Activated CD8-positive, alpha-beta memory T cell treated with anti-CD3 and anti-CD28 coated beads for 36 hours (primary cell): ENCODE data around the gene PDE9A. TPM values are rescaled to one million over a fixed set of nuclear protein-coding genes. Genes with fewer than 3 reads are reported as not detected.
"Not testable (repeated sequence)": the region's sequence is repeated elsewhere in the genome, so short reads cannot be mapped to it uniquely, and the experiment has no call there.

Source experiments
- CTCF ChIA-PET: fragments of 350-600 bp; sonication (Branson Sonifier 250); formaldehyde crosslinking; loops from one replicate; lab custom pipeline; 2021; ENCODE audit warnings: antibody characterized with exemption; lab: Charles Lee
- POLR2A ChIA-PET: fragments of 350-600 bp; sonication (Branson Sonifier 250); formaldehyde crosslinking; loops from one replicate; lab custom pipeline; 2021; ENCODE audit warnings: antibody characterized with exemption; lab: Charles Lee
- total RNA-seq, 2 experiments: library from RNA; stranded (reverse); gene quantifications; one replicate each; pipeline ENCODE4 v1.2.3, GENCODE V29; 2021

The PDE9A gene
- total RNA-seq, 2 experiments from 2014 or later, result 2.2 to 2.6 TPM

DNA sequence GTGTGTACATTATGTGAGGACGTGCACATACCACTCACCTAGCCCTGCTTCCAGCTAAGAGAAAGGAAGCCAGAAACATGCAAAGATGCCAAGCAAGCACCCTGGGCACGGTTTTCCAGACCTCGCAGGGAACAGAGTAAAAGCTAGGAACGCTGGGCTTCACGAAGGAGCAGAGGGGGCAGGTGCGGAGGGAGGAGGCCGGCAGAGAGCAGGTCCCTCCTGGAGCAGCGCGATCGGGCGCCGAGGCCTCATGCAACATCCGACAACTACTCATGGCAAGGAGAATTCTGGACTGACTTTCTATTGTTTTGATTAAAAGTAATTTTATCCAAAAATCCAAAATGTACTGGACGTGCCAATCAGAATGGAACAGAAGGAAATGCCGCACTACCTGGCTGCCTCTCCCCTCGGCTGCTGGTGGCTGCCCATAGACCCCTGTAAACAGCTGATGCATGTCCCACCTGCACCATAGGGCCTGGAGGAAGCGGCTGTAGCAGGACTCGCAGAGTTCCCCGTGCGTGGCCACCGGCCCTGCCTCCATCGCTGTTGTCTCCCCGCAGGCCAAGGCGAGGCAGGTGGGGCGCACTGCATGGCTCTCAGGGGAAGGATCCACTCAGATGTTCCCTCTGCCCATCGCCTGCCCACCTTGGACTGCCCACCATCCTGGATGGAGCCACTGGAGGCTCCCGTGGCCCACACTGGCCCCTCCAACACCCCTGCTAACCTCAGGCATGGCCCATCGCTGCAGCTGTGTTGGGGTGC, 132.4 kb downstream of the PDE9A start:
- CTCF ChIA-PET, result no interaction called here

DNA sequence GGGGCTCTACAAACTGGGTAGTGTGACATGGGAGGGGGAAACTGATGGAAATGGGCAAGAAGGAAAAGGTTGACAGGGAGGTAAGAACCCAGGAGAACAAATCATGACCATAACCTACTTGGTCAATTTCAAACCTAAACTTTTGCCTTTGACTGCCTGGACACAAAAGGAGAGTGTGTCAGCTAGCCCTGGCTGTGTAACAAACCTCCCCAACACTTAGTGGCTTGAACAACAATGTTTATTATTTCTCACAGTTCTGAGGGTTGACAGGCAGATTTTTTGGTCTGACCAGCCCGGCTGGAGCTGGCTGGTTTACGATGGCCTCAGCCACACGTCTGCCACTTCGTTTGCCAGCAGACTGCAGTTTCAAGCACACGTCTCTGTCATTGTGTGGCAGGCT, 133.5 kb downstream of the PDE9A start:
- ChIA-PET POLR2A (no interaction called here), CTCF (no interaction called here)

More for the DNA sequence above, 132.4 kb downstream of the PDE9A start:
- POLR2A ChIA-PET, result no interaction called here

DNA sequence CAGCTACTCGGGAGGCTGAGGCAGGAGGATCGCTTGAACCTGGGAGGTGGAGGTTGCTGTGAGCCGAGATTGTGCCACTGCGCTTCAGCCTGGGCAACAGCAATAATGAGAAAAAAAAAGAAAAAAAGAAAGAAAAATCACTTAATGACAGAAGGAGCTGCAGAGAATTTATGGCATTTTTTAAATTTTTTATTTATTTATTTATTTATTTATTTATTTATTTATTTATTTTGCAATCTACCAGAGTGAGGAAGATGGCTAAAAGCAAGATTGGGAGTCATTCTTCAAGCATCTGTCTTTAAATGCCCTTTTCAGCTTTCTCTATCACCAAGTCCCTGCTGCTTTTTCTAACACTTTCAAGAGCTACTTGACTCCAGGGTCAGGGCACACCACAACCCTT, 134.2 kb downstream of the PDE9A start:
- ChIA-PET CTCF (interaction anchor here (1.5 kb wide), 1 partner anchor 195 kb away, joined by 3 read pairs; no protein-coding TSS in a partner anchor), POLR2A (no interaction called here)

DNA sequence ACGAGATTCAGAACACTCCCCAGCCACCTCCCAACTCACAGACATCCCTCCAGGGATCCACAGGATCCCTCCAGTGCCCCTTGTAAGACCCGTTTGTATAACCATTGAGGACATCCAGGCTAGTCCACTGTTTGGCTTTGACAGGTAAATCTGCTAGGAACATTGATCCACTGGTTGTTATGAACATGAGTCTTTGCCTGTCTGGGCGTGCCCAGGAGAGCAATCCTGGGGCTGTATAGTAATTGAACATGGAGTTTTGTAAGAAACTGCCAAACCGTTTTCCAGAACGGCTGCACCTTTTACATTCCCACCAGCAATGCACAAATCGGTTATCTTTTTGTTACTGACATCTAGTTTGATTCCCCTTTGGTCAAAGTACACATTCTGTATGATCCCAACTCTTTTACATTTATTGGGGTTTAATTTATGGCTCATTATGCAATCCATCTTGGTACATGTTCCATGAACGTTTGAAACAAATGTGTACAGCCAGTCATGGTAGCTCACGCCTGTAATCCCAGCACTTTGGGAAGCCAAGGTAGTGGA, 137.2 kb downstream of the PDE9A start:
- CTCF ChIA-PET, result no interaction called here
- POLR2A ChIA-PET, result no interaction called here

DNA sequence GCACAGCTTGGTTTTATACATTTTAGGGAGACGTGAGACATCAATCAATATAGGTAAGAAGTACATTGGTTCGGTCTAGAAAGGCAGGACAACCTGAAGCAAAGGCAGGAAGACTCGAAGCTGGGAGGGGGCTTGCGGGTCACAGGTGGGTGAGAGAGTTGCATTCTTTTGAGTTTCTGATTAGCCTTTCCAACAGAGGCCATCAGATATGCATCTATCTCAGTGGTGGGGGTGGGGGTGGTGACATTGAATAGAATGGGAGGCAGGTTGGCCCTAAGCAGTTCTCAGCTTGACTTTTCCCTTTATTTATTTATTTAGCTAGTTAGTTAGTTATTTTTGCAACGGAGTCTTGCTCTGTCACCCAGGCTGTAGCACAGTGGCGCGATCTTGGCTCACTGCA, 140.4 kb downstream of the PDE9A start:
- CTCF ChIA-PET, result no interaction called here
- POLR2A ChIA-PET, result interaction anchor here (1.4 kb wide), 1 partner anchor 10 kb away, joined by 3 read pairs; no protein-coding TSS in a partner anchor

DNA sequence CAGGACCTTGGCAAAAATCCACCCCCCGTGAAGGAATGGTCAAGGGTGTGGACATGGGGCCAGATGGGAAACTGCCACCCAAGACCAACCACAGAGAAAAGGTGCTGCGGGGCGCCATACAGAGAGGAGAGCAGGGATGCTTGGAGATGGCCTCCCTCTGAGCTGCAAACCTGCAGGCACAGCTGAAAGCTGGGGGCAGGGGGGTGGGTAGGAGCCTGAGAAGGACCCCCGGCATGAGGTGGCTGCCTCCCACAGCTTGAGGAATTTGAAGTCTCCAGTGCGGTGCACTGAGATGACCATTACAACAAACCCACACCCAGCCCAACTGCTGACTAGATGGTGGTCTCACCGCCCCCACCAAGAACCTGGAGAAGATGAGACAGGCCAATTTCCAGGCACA, 141.1 kb downstream of the PDE9A start:
- CTCF ChIA-PET, result no interaction called here
- POLR2A ChIA-PET, result no interaction called here

DNA sequence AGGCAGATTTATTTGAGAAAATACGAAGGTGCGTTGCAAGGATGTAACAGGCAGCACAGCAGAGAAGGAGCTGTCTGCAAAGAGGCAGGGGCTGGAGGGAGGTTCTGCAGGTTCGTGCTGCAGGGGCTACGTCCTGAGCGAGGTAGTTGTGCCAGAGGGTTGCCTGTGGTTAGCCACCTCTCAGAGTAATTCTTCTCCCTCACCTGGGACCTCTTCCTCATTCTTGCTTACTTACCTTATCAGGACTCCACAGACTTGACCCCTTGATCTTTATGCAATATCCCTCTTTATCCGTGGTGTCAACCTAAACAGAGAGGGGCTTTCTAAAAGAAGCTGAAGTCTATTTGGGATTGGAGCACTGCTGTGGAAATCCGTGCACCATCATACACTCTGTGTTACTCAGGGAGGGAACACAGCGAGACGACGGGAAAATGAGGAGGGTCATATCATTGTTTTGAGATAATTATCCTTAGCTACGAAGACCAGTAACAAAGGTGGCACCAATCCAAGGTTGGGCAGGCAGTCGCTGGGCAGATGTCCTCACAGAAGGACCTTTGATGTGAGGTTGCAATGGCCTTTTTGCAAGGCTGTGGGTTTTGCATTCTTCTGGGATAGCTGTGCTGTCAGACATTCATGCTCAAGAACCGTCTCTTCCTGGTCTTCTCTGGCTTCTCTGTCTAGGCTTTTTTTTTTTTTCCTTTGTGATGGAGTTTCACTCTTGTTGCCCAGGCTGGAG, 143.1 kb downstream of the PDE9A start:
- POLR2A ChIA-PET, result no interaction called here

DNA sequence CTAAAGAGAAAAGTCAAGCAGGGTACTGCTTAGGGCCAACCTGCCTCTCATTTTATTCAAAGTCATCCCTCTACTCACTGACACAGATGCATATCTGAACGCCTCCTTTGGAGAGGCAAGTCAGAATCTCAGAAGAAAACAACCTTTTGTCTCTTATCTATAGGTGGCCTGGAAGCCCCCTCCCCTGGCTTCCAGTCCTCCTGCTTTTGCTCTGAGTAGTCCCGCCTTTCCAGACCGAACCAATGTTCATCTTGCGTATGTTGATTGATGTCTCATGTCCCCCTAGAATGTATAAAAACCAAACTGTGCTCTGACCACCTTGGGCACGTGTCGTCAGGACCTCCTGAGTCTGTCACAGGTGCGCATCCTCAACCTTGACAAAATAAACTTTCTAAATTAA, 144.1 kb downstream of the PDE9A start:
- POLR2A ChIA-PET, result no interaction called here
- CTCF ChIA-PET, result no interaction called here

More for the DNA sequence above, 143.1 kb downstream of the PDE9A start:
- CTCF ChIA-PET, result no interaction called here

DNA sequence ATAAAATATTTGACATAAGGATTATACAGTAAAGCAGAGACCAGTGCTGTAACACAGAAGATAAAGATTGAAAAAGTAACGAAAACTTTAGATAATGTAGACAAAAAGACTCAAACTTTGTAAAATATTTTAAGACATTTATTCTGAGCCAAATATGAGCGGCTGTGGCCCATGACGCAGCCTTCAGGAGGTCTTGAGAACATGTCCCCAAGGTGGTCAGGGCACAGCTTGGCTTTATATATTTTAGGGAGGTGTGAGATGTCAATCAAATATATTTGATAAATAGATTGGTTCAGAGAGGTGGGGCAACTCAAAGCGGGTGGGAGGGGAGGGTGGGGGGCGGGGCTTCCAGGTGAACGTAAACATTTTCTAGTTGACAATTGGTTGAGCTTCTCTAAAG, 144.7 kb downstream of the PDE9A start:
- CTCF ChIA-PET, result interaction anchor here (0.7 kb wide), 1 partner anchor 203 kb away, joined by 4 read pairs; no protein-coding TSS in a partner anchor
- POLR2A ChIA-PET, result no interaction called here

DNA sequence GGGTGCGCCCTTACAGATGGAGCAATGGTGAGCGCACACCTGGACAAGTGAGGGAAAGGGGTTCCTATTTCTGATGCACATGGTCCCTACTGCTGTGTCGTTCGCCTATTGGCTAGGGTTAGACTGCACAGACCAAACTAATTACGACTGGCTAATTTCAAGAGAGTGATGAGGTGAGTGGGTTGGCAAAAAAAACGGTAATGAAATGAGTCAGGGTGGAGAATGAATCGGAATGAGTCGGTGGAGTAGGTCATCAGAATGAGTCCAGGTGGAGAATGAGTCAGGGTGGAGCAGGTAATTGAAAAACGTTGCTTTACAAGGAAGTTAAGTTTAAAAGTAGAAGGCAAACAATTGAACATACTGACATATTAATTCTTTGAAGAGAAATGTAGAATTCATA, 146.1 kb downstream of the PDE9A start:
- CTCF ChIA-PET, result interaction anchor here (1.0 kb wide), 1 partner anchor 19 kb away, joined by 3 read pairs; no protein-coding TSS in a partner anchor
- POLR2A ChIA-PET, result no interaction called here

DNA sequence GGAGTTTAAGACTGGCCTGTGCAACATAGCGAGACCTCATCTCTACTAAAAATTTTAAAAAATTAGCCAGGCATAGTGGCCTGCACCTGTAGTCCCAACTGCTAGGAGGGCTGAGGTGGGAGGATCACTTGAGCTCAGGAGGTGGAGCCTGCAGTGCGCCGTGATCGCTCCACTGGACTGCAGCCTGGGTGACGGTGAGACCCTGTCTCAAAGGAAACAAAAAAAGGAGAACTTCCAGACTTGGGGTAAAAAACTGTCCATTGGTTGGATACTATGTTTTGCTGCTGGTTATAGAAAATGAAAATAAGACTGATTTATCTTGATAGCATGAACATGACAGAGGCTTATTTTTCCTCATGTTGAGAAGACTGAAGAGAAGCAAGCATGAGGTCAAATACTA, 146.5 kb downstream of the PDE9A start:
- ChIA-PET CTCF (interaction anchor here (1.0 kb wide), 1 partner anchor 19 kb away, joined by 3 read pairs; no protein-coding TSS in a partner anchor), POLR2A (interaction anchor here (0.6 kb wide), 1 partner anchor 22 kb away, joined by 10 read pairs; no protein-coding TSS in a partner anchor)

DNA sequence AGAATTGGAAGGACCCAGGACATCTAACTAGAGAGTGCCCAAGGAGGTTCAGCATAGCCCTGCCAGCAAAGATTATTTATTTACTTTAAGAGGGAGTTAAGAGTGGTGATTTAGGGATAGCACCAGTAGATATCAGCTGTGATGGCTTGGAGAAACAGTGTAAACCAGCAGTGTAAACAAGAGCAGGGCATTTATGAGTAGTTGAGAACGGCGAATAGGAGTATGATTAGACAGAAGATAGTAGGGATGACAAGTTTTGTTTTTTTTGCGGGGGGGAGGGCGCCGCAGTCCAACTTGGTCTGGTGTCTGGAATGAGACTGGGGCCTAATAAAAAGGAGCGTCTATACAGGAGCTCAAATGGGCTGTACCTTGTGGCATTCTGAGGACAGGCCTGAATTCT, 148.2 kb downstream of the PDE9A start:
- CTCF ChIA-PET, POLR2A ChIA-PET: not testable (repeated sequence)

DNA sequence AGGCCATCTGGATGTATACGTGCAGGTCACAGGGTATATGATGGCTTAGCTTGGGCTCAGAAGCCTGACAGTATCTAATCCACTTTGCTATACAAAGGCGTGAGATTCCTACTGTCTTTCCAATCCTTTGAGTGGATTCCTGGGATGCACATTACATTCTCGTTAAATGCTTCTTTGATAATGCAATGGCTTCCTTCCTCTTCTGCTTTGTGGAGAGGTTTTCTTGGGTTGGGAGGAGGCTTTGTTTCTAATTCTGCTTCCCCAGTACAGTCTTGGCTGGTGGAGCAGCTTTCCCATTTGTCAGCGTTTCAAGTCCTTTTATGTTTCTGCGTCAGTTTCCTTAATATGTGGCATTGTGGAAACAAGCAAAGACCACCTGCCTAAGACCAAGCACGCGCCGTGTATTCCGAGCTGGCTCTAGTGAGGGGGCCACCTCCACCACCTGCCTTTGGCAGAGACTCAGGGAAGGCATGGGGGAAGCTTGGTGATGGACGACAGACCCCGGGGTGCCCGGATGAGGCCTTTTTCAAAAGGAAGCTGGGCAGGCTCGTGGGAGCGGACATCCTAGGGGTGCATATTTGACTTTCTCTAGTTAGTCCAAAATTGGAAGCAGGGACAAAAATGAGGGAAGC, 153.2 kb downstream of the PDE9A start:
- ChIA-PET POLR2A (no interaction called here), CTCF (no interaction called here)

DNA sequence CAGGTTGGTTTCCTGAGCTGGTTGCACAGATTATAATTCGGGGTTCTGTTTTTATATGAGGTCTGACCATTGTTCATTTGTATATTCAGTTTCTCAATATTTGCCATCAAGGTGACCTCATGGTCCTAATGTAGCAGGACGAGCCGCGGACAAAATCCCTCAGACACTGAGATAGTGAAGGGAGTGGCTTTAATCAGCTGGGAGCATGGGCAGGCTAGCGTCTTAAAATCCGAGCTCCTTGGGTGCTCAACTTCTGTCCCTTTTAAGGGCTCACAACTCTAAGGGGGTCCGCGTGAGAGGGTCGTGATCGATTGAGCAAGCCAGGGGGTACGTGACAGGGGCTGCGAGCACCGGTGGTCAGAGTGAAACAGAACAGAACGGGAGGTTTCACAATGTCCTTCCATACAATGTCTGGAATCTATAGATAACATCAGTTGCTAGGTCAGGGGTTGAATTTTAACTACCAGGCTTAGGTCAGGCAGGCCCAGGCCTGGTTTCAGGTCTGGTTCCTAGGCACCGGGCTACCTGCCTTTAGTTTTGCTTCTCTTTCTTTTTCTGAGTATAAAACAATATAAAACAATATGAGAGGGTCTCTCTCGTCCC, 154.0 kb downstream of the PDE9A start:
- POLR2A ChIA-PET, CTCF ChIA-PET: not testable (repeated sequence)

DNA sequence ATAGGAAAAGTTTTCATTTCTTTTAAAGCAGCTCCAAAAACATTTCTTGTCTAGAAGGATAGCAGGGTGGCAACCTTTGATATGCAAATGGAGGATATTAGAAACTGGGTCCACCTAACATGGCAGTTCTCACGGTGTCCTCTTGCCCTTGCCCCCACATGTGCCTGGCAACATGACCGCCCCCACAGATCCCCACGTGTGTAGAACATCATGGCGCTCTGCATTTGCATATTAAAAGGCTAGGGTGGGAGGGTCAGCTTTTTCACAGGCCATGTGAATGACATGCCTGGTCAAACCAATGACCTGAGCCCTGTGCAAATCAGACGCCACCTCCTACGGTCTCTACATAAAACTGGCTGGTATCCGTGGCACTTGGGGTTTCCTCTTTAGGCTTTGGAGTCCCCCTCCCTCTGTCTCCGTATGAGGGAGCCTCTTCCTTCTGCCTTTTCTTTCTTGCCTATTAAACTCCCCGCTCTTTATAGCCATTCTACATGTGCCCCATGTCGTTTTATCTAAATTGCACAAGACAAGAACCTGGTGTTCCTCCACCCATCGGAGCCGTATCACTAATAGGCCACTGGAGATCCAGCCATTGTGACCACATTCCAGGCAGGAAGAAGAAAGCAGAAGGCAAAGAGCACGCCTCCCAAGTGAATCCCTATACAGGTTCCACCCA, 154.7 kb downstream of the PDE9A start:
- ChIA-PET POLR2A (no interaction called here), CTCF (no interaction called here)

DNA sequence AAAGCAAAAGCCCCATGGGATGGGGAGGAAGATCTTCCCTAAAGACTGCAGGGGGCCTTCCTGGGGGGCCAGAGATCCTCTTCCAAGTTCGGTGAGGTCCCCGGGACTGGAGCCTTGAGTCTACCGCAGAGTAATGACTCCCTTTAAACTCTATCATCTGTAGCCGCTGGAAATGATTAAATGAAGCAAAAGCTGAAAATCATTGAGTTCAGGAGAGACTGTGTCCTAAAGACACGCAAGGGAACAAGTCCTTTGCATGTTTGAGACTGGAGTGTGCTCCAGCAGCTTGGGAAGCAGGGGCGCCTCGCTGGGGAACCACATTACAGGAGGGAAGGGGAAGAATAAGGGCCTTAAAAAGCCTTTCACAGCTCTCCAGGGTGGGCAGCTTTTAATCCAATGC, 155.8 kb downstream of the PDE9A start:
- ChIA-PET CTCF (no interaction called here), POLR2A (interaction anchor here (0.6 kb wide), 1 partner anchor 11 kb away, joined by 3 read pairs; no protein-coding TSS in a partner anchor)

DNA sequence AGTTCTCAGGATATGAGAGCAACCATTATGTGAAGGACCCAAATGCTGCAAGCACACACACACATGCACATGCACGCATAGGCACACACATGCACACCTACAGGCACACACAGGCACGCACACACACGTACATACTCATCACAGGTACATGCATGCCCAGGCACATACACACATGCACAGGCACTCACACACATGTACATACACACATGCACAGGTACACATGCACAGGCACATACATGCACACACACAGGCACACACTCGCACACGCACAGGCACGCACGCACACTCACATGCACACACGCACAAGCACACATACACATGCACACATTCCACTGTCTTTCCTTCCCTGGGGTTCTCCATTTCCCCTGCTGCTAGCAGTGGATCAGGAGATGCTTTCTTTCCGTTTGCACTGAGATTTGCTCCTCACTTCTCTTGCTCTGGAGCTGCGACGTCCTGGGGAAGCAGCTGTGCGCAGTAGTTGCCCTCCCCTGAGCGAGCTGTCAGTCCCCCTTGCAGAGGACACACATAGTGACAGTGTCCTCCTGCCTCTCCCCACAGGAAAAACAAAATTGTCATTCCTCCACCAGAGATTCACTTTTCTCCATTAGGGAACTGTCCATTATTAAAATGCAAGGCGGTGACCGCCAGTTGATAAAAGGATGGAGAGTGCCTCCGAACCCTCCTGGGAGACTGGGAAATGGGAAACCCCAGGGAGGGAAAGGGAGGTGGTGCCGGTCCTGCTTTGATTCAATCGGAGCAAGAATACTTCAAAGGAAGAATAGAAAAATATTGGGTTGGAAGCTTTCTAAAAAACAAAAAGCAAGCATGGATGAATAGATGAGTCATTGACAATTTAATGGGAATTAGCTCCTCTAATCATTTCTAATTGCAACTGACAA, 156.4 kb downstream of the PDE9A start:
- POLR2A ChIA-PET, result interaction anchor here (0.6 kb wide), 1 partner anchor 10 kb away, joined by 3 read pairs; no protein-coding TSS in a partner anchor
- CTCF ChIA-PET, result no interaction called here

DNA sequence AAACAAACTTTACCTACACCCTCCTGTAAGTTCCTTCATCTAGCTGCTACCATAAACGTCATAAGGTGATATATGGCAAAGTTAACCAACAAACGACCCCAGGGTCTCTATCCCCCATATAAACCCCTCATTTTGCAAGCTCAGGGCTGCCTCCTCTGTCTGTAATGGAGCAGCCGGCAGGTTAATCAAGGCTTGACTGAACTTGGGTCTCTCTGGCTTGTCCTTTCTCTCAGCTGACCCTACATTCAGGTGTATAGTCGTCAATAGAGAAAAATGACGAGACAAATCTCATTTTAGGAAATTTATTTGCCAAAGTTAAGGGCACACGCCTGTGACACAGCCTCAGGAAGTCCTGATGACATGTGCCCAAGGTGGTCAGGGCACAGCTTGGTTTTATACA, 158.5 kb downstream of the PDE9A start:
- CTCF ChIA-PET, result no interaction called here
- POLR2A ChIA-PET, result no interaction called here
